NT2/D1 (cell line): ENCODE data around the gene HIPK3.

Experiments
- SUZ12 ChIP-seq: IDR thresholded peaks from 2 replicates; pipeline ENCODE4 v1.6.1; 2011; ENCODE audit not compliant: insufficient read length, insufficient read depth; ENCODE audit errors: extremely low read depth
- YY1 ChIP-seq: IDR thresholded peaks from 2 replicates; pipeline ENCODE4 v1.6.1; 2011; ENCODE audit not compliant: insufficient read length, insufficient read depth

GRCh38 chr11:33237039-33237597, 20.1 kb upstream of the HIPK3 start:
- no peak for TF ChIP-seq YY1
- no peak for TF ChIP-seq SUZ12
